MM.1S (cell line): ENCODE measurements around the gene ARHGAP28.

ENCODE experiments used
- DNase-seq: peaks from one replicate; pipeline ENCODE4 v3.0.0-alpha.2; 2015
- H2AFZ ChIP-seq: fragments of 300-600 bp; sonication (generic); 2 replicates; pipeline ENCODE4 v1.6.0; 2016; ENCODE audit warnings: antibody characterized with exemption, low read length
- H3F3A ChIP-seq: fragments of 300-600 bp; sonication (generic); 2 replicates; pipeline ENCODE4 v1.6.1; 2016; ENCODE audit warnings: mild to moderate bottlenecking, antibody characterized with exemption, low read length, moderate library complexity, mixed read lengths; ENCODE audit not compliant: insufficient read depth
- H3K27ac ChIP-seq: fragments of 300-600 bp; sonication (generic); 2 replicates; pipeline ENCODE4 v1.5.1; 2016; ENCODE audit warnings: mild to moderate bottlenecking, low read length
- H3K27me3 ChIP-seq: fragments of 300-600 bp; sonication (generic); replicated peaks from 2 replicates; pipeline ENCODE4 v1.6.0; 2016; ENCODE audit warnings: low read length; ENCODE audit not compliant: insufficient read depth
- H3K36me3 ChIP-seq: fragments of 300-600 bp; sonication (generic); replicated peaks from 2 replicates; pipeline ENCODE4 v1.6.1; 2016; ENCODE audit warnings: mild to moderate bottlenecking, low read length, mixed read lengths; ENCODE audit not compliant: insufficient read depth
- H3K4me1 ChIP-seq: fragments of 300-600 bp; sonication (generic); 2 replicates; pipeline ENCODE4 v1.6.1; 2016; ENCODE audit warnings: low read length, mixed read lengths
- H3K4me2 ChIP-seq: fragments of 300-600 bp; sonication (generic); 2 replicates; pipeline ENCODE4 v1.6.0; 2016; ENCODE audit warnings: low read depth, low read length
- H3K4me3 ChIP-seq: fragments of 300-600 bp; sonication (generic); 2 replicates; pipeline ENCODE4 v1.5.1; 2016; ENCODE audit warnings: low read length, mixed read lengths
- H3K79me2 ChIP-seq: fragments of 300-600 bp; sonication (generic); 2 replicates; pipeline ENCODE4 v1.6.1; 2016; ENCODE audit warnings: mixed run types, low read length, mixed read lengths
- H3K9ac ChIP-seq: fragments of 300-600 bp; sonication (generic); 2 replicates; pipeline ENCODE4 v1.6.1; 2016; ENCODE audit warnings: low read length, mixed read lengths
- H3K9me2 ChIP-seq: fragments of 300-600 bp; sonication (generic); replicated peaks from 2 replicates; pipeline ENCODE4 v1.6.1; 2016; ENCODE audit warnings: mild to moderate bottlenecking, low read length, mixed read lengths; ENCODE audit not compliant: insufficient read depth
- H3K9me3 ChIP-seq: fragments of 300-600 bp; sonication (generic); replicated peaks from 2 replicates; pipeline ENCODE4 v1.6.1; 2016; ENCODE audit warnings: mild to moderate bottlenecking, low read length, mixed read lengths; ENCODE audit not compliant: insufficient read depth
- H4K20me1 ChIP-seq: fragments of 300-600 bp; sonication (generic); 2 replicates; pipeline ENCODE4 v1.6.1; 2016; ENCODE audit warnings: mild to moderate bottlenecking, low read length, moderate library complexity, mixed read lengths; ENCODE audit not compliant: insufficient read depth
- EZH2 ChIP-seq: fragments of 300-600 bp; sonication (generic); optimal IDR thresholded peaks from 2 replicates; pipeline ENCODE3; 2017; ENCODE audit warnings: low read depth, mild to moderate bottlenecking, antibody characterized with exemption, low read length, mixed read lengths
- EZH2phosphoT487 ChIP-seq: fragments of 300-600 bp; sonication (generic); IDR thresholded peaks from 2 replicates; pipeline ENCODE4 v1.6.1; 2018; ENCODE audit warnings: antibody characterized with exemption, low read length
- TF ChIP-seq, protein P1 (sequence below): fragments of 300-600 bp; sonication (generic); IDR thresholded peaks from 2 replicates; pipeline ENCODE4 v1.5.1; 2016; ENCODE audit warnings: antibody characterized with exemption, low read length, mixed read lengths

Gene ARHGAP28

GRCh38 chr18:6928359-6928758, 198.8 kb downstream of the ARHGAP28 start:
- TF ChIP-seq EZH2 (no peak), EZH2phosphoT487 (no peak)
- TF ChIP-seq, protein P1, sequence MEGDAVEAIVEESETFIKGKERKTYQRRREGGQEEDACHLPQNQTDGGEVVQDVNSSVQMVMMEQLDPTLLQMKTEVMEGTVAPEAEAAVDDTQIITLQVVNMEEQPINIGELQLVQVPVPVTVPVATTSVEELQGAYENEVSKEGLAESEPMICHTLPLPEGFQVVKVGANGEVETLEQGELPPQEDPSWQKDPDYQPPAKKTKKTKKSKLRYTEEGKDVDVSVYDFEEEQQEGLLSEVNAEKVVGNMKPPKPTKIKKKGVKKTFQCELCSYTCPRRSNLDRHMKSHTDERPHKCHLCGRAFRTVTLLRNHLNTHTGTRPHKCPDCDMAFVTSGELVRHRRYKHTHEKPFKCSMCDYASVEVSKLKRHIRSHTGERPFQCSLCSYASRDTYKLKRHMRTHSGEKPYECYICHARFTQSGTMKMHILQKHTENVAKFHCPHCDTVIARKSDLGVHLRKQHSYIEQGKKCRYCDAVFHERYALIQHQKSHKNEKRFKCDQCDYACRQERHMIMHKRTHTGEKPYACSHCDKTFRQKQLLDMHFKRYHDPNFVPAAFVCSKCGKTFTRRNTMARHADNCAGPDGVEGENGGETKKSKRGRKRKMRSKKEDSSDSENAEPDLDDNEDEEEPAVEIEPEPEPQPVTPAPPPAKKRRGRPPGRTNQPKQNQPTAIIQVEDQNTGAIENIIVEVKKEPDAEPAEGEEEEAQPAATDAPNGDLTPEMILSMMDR, result no peak
- H3K4me1 ChIP-seq, result no peaks in the 10 kb centered on the region

DNA sequence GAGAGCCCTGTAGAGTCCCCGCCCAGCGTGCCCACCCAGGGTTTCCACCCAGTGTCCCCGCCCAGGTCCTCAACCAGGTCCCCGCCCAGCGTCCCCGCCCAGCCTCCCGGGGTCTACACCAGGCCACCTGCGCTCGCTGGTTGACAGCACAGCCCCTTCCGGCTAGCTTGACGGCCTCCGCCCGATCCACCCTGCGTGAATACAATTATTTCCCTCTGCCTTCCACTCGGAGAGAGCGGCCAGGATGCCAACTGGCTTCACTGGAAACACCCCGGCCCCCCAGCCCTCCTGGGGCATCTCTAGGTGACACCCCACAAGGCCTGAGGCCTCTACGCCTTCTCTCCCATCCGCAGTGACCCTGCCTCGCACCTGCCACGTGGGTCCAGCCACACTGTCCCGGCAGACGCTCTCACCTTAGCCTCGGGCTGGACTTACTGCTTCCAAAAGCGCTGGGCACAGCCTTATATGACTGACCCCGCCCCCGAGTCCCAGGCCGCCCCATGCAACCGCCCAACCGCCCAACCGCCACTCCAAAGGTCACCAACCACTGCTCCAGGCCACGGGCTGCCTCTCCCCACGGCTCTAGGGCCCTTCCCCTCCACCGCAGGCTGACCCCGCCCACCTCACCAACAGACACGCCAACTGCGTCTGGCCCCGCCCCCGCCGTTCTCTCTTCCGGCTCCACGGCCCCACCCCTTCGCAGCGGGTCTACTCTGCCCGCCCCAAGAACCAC, 200.0 kb downstream of the ARHGAP28 start:
- DNase-seq, result no peak
- Histone ChIP-seq H3K9me3 (no peaks in the 10 kb centered on the region), H3K79me2 (no peaks in the 10 kb centered on the region), H3K9me2 (no peaks in the 10 kb centered on the region), H3K4me1 (no peaks in the 10 kb centered on the region), H3K27ac (no peak overlapping the region), H3F3A (no peaks in the 10 kb centered on the region), H2AFZ (no peak overlapping the region), H4K20me1 (no peaks in the 10 kb centered on the region), H3K4me2 (no peak overlapping the region), H3K36me3 (no peaks in the 10 kb centered on the region), H3K4me3 (no peak overlapping the region), H3K27me3 (no peaks in the 10 kb centered on the region), H3K9ac (no peak overlapping the region)
- no peak for TF ChIP-seq EZH2
- TF ChIP-seq, protein P1, result no peak
- TF ChIP-seq EZH2phosphoT487, result no peak

More at GRCh38 chr18:6928359-6928758, 198.8 kb downstream of the ARHGAP28 start:
- H3K4me3 ChIP-seq, result no peak overlapping the region
- no peak overlapping the region for H3K27ac ChIP-seq
- no peaks in the 10 kb centered on the region for H4K20me1 ChIP-seq
- H3K9ac ChIP-seq, result no peak overlapping the region
- H3K79me2 ChIP-seq, result no peaks in the 10 kb centered on the region
- H3K9me2 ChIP-seq, result no peaks in the 10 kb centered on the region
- no peaks in the 10 kb centered on the region for H3K36me3 ChIP-seq
- no peak overlapping the region for H3K4me2 ChIP-seq
- H3F3A ChIP-seq, result no peaks in the 10 kb centered on the region
- H2AFZ ChIP-seq, result no peak overlapping the region
- no peaks in the 10 kb centered on the region for H3K9me3 ChIP-seq
- H3K27me3 ChIP-seq, result no peaks in the 10 kb centered on the region
- DNase-seq, result no peak

GRCh38 chr18:6934859-6935258, 205.3 kb downstream of the ARHGAP28 start:
- TF ChIP-seq, protein P1, result no peak
- TF ChIP-seq EZH2, result no peak
- no peak for TF ChIP-seq EZH2phosphoT487
- no peaks in the 10 kb centered on the region for H3K9me2 ChIP-seq

More at GRCh38 chr18:6934859-6935258, 205.3 kb downstream of the ARHGAP28 start:
- Histone ChIP-seq H3K4me3 (no peak overlapping the region), H3K27me3 (no peaks in the 10 kb centered on the region), H3K4me1 (no peaks in the 10 kb centered on the region), H3K4me2 (no peak overlapping the region), H3F3A (no peaks in the 10 kb centered on the region), H4K20me1 (no peaks in the 10 kb centered on the region), H3K9me3 (no peaks in the 10 kb centered on the region), H3K9ac (no peak overlapping the region), H3K36me3 (no peaks in the 10 kb centered on the region), H3K79me2 (no peaks in the 10 kb centered on the region), H3K27ac (no peak overlapping the region), H2AFZ (no peak overlapping the region)
- no peak for DNase-seq
